ENCODE data around the gene ARMCX6.
A peak's percentile ranks its signal among the peaks of the same experiment; 100 is the strongest.
"Not testable (repeated sequence)": the region's sequence is repeated elsewhere in the genome, so short reads cannot be mapped to it uniquely, and the experiment has no call there.

ARMCX6 gene

GRCh38 chrX:101617211-101618191 lies at the start of gene ARMCX6:
Gene ARMCX6, minus strand, starts transcription at chrX:101618000. Its CDS starts 1,380 bp downstream, at chrX:101616620.
- peak; percentile 79 to 86 for DNase-seq

- peak in 1 of 2 donors; percentile 34 for DNase-seq
Observed at GRCh38 chrX:101659601-101660063, 41.8 kb upstream of the ARMCX6 start, which contains the start of gene ARMCX2. Gene ARMCX2, minus strand, starts transcription at chrX:101659850. Its CDS starts 2,262 bp downstream, at chrX:101657588.

DNA sequence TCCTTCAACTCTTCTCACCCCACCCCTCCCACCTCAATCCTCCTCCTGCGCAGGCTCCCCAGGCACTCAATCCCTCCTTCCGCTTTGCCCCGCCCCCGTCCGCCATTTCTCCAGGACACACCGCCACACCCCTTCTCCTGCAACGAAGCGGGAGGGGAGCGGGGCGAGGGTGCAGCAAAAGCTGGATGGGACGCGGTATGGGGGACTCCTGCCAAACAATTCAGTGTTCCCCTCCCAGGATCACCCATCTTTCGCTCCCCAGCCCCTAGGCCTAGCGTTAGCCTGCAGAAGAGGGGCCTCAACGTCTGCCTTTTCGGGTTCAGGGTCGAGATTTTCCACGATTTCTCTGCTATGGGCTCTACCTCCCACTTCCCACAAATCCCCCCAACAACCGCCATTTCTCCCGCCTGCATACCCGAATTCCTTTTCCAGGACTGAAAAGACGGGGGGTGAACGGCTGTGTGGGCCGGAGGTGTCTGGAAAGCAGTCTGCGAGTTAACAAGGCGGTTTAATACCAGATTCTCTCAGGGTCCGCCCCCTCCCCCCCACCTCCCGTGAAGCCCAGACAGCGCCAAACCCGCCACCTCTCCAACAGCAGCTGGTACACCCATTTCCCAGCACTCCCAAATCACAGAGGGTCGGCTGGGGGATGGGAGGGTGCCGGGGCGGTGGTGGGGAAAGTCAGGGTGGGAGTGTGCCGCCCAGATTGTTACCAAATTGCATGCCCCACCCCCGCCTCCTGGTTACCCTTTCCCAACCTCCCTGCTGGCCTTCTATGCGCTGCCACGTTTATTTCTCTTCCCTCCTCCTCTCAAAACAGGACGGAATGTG lies 41.1 kb upstream of the ARMCX6 start:
- DNase-seq, result peak; percentile 49 to 55

GRCh38 chrX:101657495-101657894 lies 39.7 kb upstream of the ARMCX6 start:
- DNase-seq, result no peak

GRCh38 chrX:101656817-101657216 lies 39.0 kb upstream of the ARMCX6 start:
- DNase-seq, result no peak

GRCh38 chrX:101655534-101655933 lies 37.7 kb upstream of the ARMCX6 start:
- DNase-seq, result peak in 1 of 2 donors; percentile 5

DNA sequence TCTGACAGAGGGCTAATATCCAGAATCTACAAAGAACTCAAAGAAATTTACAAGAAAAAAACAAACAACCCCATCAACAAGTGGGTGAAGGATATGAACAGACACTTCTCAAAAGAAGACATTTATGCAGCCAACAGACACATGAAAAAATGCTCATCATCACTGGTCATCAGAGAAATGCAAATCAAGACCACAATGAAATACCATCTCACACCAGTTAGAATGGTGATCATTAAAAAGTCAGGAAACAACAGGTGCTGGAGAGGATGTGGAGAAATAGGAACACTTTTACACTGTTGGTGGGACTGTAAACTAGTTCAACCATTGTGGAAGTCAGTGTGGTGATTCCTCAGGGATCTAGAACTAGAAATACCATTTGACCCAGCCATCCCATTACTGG lies 29.9 kb upstream of the ARMCX6 start:
- DNase-seq, result not testable (repeated sequence)

- DNase-seq, result no peak
Observed at GRCh38 chrX:101642093-101642492, 24.3 kb upstream of the ARMCX6 start.

GRCh38 chrX:101639583-101639982 lies 21.8 kb upstream of the ARMCX6 start:
- no peak for DNase-seq

DNA sequence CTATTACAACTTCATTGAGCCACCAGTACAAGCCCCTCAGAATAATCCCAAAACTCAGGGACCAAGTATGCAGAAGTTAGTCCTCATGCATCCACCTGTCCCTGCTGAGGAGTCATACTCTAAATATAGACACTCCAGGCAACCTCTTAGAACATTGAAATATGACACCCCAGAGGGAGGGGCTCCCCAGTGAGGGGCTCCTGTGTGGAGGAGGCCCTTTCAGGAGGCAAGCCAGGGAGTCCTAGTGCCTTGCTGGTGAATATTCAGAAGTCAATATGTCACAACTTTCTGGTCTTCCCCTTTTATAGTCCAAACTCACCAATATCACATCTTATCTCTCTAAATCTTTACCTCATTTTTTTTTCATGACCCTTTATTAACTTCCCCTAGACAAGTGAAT lies 1.6 kb upstream of the ARMCX6 start:
- DNase-seq, result no peak

- no peak for DNase-seq
Observed at GRCh38 chrX:101605728-101606127, 12.1 kb downstream of the ARMCX6 start.

GRCh38 chrX:101605146-101605545 lies 12.7 kb downstream of the ARMCX6 start:
- no peak for DNase-seq

DNA sequence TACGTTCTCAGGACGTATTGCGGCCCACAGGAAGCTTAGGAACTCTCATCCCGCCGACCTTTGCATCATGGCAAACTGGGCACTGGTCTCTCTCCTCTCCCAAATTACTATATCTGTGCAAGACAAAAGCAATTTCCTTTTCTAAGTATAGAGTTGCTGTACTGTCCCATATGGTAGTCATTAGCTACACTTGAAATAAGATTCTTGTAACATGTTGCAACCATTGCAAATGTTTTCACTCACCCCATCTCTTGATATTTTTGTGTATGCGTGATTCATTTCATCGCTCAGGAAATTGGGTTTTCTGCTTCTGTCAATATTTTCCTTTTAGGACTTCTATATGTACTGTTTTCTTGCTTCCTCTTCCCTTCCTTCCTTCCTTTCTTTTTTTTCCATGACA lies 15.7 kb downstream of the ARMCX6 start:
- DNase-seq, result no peak

- not testable (repeated sequence) for DNase-seq
Observed at GRCh38 chrX:101599592-101599991, 18.2 kb downstream of the ARMCX6 start.

DNA sequence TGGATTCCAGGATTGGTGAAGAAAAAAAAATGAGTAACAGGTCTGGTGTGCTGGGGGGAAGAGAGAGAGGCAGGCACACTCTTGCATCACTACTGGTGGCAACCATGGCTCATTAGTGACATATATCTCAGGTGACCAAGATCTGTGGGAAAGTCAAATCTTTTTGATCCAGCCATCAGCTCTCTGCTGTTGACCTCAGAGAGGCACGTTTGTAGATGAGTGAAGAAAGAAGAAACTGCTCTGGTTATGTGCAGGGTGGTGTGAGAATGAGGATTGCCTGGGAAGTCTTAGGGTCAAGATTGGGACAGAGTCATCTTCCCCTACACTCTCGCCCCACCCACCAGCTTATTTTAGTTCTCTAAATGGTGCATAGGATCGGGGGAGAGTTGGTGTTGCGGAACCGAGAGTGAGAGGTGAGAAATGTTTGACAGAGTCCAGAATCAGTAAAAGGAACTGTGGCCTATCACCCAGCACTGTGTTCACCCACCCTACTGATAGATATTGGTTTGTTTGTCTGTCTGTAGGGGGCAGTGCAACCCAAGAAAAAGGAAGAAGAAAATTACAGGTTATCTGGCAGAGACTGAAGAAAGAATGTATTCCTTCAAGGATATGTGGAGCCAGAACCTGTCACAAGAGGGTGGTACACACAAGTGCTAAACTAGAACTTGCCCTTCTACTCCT lies 21.9 kb downstream of the ARMCX6 start:
- DNase-seq, result peak; percentile 36 to 69

All from CD4-positive, alpha-beta T cell treated with Interleukin-4 for 1 hour (primary cell).